Pulmonary artery endothelial cell (primary cell): ENCODE results near the gene DHRS11. TPM values are rescaled to one million over a fixed set of nuclear protein-coding genes. Genes with fewer than 3 reads are reported as not detected.

Experiments
- DNase-seq: peaks from one replicate; pipeline ENCODE4 v3.0.0-alpha.2; 2011; ENCODE audit warnings: low read depth, low spot score
- total RNA-seq: library from RNA; depleted of rRNA; stranded (reverse); fragments of >200 nt; gene quantifications from 2 replicates; pipeline ENCODE4 v1.2.3, GENCODE V29; 2014

Gene DHRS11, protein sequence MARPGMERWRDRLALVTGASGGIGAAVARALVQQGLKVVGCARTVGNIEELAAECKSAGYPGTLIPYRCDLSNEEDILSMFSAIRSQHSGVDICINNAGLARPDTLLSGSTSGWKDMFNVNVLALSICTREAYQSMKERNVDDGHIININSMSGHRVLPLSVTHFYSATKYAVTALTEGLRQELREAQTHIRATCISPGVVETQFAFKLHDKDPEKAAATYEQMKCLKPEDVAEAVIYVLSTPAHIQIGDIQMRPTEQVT
- 8.2 and 10.0 TPM in 2 replicates for total RNA-seq

DNA sequence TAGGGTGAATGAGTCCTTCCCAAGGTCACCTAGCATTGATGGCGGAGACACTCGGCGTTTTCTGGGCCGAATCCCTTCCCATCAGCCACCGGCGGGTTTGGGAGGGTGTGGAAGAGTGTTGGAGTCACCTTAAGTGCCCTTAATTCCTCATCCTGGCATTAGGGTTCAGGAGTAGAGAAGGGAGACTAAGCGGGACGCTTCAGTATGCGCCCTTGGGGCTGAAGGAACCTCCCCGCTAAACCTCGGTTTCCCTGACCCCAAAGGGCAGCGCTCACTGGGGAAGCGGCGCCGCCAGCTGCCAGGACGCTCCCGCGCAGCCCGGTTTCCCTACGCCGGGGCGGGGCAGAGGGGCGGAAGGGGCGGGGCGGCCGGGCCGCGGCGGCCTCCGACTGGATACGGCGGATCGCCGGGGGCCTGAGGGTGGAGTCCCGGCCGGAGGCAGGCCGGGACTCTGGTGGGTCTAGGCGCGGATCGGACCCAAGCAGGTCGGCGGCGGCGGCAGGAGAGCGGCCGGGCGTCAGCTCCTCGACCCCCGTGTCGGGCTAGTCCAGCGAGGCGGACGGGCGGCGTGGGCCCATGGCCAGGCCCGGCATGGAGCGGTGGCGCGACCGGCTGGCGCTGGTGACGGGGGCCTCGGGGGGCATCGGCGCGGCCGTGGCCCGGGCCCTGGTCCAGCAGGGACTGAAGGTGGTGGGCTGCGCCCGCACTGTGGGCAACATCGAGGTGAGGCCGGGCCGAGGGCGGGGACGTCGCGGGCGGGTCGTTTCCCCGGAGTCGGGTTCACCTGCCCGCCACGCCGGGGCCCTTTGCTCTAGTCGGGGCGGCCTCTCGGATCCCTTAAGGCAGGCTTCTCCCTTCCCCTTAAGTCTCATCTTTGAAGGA lies at the start of gene DHRS11:
Gene DHRS11 (plus strand): TSS at position 446 of the 882 bp plus-strand sequence. CDS start 131 bp downstream, at position 577.
- no peak for DNase-seq

DNA sequence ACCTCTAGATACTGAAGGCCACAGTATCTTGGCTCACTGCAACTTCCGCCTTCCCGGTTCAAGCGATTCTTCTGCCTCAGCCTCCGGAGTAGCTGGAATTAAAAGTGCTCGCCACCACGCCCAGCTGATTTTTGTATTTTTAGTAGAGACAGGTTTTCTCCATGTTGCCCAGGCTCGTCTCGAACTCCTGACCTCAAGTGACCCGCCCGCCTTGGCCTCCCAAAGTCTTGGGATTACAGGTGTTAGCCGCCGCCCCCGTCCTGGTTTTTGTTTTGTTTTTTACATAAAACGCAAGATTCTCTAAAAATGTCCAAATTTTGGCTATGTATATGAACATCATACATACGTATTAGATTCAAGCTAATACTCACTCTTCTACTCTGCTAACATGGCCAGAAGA lies 48.9 kb upstream of the DHRS11 start:
- no peak for DNase-seq

DNA sequence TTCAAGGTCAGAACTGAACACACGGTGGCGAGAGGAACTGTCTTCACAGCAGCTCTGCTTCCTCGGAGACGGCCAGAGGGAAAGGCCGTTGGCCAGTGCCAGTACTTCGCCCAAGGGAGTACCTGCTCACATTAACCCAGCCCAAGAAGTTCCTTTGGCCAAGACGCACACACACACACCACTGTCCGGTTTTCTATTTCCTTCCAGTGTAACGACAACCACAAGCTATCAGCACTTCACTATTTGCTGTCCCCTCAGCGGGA lies 47.7 kb upstream of the DHRS11 start:
- peak; percentile 15 for DNase-seq

DNA sequence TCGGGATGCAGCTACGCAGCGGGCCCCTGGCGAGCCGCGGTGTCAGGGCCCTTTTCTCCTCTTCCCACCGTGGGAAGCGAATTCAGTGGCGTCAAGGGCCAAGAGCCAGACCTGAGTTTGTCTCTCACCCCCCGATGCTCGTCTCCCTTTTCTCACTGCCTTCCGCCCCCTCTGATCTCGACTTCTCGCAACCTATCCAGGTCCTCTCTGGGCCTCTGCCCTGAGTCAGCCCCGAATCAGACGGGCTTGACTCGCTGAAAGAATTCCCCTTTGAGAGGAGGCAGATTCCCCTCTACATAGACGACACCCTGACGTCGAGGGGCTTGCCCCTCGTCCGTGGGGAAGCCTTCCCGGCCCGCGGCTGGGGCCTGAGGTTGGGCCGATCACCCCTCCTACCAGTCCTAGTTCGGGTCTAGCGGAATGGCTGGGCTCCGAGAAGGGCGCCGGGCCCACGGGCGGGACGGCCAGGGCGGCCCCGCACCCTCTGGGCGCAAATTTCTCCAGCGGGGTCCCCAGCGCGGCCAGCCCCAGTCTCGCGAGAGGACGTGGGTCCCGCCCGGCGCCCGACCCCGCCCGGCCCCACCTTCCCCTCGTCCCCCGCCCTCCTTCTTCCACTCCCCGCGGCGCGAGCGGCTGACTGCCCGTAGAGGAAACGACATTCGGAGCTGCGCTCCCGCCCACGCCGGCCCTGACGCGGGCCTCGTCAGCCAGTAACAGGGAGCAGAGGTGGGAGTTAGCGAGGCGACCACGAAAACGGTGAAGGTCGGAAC lies 47.2 kb upstream of the DHRS11 start, which contains the start of gene GGNBP2:
Gene GGNBP2 (plus strand): TSS at position 613 of the 770 bp plus-strand sequence. CDS start 806 bp downstream, outside the sequence.
- peak; percentile 64 for DNase-seq

DNA sequence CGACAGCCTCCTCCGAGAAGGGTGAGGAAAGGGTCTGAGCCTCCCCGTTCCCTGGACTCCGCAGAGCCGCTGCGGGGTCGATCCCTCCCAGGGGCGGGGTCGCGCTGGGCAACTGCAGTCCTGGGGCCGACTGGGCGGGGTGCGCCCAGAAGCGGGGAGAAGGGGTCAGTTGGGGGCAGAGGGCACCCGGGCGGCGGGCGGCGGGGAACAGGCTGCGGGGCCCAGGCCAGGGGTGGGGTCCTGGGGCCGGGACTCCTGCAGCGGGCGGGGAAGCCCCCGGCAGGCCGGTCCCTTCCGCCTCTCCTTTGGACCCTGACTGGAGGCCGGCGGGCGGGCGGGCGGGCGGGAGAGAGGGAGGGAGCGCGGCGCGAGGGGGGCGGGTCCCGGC lies 46.6 kb upstream of the DHRS11 start:
- DNase-seq: no peak

DNA sequence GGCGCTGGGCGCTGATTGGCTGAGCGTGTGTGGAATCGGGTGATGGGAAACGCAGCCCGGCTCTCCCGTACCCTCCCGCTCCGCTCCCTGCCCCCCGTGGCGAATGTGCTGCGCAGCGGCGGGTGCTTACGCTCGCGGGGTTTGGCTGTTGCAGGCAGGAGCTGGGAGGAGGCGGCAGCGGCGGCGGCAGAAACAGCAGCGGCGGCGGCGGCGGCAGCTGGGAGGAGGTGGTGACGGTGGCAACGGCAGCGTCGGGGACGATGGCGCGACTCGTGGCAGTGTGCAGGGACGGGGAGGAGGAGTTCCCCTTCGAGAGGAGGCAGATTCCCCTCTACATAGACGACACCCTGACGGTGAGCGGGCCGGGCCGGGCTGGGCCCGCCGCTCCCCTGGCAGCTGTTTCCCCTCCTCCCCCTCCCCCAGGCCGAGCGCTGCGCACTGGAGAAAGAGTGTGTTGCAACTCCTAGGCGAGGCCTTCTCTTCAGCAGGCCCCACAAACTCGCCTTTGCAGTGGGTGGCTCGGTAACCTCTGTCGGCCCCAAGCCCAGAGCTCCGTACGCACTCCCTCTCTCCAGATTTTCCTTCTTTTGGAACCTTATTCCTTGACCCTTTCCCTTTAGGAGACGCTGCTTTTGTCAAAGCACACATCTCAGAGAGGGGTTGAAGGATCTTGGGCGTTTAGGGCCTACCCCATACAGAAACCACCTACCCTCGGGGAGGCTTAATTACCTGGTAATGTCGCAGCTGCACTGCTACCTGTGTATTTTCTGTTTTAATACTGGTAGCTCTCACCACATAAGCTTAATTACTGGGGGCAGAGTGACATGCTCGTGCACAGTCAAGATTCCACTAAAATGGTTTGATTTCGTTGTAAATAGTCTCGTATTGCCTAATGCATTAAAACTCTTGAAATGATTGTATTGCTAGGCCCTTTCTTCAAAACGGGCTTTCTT lies 45.9 kb upstream of the DHRS11 start:
- peak; percentile 86 for DNase-seq

DNA sequence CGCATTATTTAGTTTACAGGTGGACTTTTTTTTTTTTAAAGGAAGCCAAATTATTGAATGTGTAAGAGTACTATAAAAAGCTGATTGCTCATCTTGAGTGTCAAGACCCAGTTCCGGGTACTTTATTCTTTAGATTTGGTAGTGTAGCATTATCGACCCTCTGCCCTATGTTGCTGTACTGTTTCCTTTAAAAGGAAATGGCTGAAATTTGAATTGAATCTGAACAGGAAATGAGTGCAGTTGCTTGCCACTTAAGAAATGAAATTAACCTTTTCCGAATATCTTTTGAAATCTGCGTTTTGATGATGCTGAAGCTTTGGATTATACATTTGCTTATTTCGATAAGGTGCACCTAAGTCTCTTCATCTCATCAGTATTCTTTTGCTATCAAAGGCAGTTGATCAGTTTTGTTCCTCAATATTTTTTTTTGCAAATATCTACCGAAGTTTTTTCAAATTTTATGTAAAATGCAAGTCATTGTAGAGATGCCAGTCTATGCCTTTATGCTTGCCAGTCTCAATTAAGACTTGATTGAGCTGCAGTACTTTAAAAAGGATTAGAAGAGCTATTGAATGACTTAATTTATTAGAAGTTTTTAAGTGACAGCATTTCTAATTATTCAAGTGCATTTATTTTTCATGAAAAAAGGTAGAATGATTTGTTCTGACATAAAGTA lies 45.1 kb upstream of the DHRS11 start:
- DNase-seq: peak; percentile 13

DNA sequence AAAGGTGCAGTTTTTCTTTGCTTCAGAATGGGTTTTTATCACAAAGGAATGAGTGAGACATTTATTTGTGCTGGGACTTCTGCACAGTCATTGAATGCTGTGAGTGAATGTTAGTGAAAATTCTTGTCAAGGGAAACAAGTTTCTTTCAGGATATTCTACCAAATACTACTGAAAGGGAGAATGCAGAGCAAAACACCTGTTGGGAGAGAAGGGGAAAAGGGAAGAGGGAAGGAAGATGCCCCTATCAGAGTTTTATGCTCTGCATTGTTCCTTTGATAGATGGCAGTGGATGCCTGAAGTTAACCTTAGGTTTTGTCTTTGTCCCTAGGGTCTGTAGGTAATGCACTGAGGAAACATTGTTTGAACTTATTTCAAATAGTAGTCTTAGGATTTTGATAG lies 43.9 kb upstream of the DHRS11 start:
- DNase-seq: no peak

DNA sequence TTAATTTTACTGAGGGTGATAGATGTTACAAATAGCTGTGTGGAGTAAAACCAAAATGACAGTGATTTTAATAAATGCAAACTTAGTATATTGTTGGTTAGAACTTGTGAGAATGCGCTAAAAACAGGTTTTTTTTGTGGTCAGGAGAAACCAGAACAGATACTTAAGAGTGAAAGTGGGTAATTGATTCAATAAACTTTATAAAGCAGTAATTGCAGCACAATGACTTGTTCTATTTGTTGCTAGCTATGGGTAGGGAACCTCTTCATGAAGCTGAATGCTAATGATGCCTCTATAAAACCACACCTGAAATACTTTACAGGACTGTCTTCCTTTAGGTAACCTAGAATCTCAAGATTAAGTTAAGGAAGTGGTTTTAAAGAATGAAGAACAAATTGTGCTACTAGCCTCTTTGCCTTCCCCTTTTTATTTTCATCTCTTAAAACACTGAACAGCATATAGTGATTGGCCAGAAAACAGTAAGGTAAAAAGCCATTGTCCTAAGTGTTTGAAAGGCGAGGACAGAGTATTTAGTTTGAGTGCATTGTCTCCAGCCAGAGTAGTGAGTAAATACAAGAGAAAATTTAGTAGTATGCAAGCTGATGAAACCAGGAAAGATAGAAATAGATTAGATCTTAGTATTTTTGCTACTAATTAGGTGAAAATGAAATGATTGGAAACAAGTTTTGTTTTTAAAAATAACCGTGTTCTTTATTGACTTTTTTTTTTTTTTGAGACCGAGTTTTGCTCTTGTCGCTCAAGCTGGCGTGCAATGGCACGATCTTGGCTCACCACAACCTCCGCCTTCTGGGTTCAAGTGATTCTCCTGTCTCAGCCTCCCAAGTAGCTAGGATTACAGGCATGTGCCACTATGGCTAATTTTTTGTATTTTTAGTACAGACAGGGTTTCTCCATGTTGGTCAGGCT lies 40.9 kb upstream of the DHRS11 start:
- no peak for DNase-seq

DNA sequence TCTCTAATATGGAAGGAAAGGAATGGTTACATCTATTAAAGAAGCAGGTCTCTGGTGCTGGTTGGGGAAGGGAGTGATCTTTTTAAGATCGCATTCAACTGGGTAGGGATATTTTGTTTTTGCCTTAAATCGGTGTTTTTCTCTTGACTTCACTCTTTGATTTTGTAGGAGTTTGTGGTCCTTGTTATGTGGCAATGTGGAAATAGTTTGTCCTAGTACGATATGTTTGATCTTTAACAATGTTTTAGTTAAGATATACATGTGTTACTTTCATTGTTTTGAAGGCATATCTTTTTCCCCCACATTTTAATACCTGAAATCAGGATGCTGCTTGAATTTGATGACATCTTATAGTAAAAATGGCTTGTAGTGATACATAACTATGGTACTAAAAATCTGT lies 38.2 kb upstream of the DHRS11 start:
- DNase-seq: no peak

DNA sequence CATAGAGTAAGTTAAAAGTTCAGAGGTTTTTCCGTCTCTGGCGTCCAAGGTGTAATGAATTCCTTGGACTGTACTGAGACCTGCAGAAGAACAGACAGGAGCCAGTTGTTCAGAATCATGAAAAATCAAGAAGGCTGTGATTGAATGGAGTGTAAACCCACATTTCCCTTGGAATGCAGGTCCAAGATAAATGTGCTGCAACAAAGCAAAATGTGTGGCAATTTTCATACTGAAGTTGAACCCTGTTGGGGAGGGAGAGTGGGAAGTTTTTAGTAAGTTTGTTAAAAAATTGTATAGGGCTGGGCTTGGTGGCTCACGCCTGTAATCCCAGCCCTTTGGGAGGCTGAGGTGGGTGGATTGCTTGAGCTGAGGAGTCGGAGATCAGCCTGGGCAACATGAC lies 25.6 kb upstream of the DHRS11 start:
- no peak for DNase-seq

DNA sequence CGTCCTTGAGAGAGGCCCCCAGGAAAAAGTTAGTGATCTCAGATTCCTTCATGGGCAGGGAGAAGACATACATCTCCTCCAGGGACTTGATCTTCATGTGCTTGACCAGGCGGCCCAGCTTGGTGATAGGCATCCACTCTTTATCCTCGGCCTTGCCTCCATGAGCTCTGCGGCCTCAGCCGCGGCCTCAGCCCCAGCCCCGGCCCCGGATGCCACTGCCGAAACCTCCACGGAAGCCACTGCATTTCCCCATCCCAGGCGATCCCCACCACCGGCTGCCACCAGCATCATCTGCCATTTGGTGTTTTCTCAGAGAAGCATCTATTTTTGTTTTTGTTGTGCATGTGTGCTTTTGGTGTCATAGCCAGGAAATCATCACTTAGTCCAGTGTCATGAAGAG lies 16.7 kb upstream of the DHRS11 start:
- DNase-seq: no peak

DNA sequence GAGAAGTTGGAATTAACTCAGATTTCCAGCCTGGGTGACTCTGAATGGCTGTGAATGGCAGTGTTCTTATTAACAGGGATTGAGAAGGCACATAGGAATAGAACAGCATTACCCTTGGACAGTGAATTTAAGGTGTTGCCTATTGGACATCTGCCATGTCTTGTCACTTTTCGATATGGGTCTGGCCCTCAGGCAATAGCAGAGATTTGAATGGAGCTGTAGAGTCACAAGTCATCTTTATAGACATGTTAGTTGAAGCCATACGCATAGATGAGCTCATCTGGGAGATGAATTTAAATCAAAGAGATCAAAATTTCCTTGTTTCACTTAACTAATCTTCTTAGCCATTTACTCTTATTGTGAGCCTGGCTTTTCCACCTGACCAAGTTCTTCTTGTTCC lies 14.9 kb upstream of the DHRS11 start:
- no peak for DNase-seq

DNA sequence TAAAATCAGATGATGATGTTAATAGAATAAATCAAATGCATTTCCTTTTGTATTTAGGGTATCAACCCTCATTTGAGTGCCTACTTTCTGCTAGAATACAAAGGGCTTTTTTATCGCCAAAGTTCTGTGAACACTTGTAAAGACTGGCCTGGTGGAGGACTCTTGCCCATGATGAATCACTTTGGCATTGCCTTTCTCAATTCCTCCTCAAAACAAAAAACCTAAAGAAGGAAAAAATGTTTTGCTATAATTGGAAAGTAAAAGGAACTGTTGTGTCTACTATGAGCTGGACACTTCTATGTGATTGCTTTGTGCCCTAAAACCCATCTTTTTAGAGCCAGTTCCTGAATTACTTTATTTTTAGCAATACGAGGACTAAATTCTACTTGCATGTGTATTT lies 13.0 kb upstream of the DHRS11 start:
- DNase-seq: no peak

DNA sequence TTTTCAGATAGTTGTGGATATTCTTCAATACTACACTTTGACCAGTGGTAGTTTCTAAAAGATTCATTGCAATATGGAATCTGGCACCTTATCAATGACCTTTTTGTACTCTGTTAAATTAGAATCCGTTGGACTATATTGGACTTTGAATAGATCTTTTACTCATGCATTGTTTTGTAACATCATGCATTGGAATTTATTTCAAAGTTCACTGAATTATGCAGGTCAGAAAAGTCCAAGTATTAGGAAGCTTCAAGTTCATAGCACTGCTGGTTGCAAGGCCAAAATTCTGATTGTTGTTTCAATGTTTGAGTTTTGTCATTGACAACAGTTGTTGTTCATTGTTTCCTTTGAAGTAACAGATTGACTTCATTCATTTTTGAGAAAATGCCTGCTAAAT lies 7.9 kb upstream of the DHRS11 start:
- DNase-seq: no peak

DNA sequence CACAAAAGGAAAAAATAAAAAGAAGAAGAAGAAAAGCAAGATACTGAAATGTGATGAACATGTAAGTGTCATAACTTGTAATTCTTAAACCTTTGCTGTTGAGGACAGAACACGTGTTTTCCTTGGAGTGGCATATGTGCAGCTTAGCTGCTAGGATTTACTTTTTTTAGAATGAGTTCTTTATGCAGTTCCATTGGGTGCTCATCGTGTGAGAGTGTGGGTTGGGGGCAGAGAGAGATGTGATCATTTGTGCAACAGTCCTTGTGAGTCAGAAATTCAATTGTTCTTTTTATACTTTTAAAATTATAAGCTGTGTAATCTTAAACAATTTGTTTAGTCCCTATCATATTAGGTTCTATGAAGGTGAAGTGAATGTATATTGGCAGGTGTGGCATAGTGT lies 5.5 kb upstream of the DHRS11 start:
- DNase-seq: no peak

DNA sequence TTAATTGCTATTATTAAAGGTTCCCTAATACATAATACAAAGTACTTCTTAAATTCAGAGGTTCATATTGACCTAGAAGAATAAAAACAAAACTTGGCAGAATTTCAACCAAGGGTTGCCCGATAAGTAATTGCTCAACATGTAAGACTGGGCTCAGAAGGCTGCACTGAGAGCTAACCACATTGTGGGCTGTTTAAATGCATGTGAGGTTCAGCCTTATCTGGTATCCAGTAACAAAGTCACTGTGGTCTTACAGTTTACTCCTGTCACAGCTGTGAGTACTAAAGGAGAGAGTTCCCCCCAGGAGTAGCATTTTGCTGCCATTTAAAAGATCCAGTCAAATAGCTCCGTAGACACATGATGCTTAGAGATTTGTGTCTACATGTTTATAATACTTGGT lies 1.6 kb upstream of the DHRS11 start:
- DNase-seq: no peak

DNA sequence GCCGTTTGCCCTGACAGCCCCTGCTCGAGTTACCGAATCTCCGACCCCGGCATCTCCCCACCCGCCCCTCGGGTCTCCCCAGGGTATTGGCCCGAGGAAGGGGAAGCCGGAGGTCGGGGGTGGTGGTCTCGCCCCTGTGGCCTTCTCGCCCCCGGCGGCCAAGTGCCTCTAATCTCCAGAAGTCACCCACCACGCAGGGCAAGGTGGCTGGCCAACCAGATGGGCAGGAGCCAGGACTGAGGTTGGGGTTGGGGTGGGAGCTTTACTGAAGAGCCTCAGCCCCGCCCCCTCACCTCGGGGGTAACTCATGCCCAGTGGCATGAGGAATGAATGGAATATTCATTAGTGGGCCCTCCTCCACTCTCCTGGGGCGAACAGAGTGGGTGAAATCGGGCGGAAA lies 637 bp downstream of the DHRS11 start:
- no peak for DNase-seq

DNA sequence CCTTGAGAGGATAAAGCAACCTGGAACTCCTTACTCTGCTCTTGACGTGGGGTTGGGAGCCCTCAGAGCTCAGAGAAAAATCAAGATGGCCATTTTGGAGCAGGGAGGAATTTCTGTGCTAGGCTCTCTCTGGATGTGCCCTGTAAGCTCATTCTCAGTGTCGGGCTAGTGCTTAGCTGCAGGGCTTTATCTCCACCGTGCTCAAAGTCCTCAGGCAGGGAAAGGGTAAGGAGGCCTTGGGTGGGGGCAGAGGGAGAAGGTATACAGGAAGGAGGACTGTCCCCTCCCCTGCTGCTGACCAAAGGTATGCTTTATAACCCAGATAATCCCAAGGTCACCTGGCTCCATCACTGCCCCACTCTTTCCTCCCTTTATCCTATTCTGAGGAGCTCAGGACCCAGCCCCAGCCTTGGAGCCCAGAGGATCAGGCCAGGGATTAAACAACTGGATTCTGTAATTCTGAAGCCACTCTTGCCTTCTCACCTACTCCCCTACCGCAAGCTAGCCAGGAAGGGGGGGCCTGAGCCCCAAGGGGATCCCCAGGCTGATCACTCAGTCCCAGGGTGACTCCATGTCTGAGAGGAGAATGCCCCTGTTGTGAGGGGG lies 1.1 kb downstream of the DHRS11 start:
- no peak for DNase-seq
